ENCODE results near the gene ZSWIM4. TPM values are rescaled to one million over a fixed set of nuclear protein-coding genes. Genes with fewer than 3 reads are reported as not detected.
A peak's percentile ranks its signal among the peaks of the same experiment; 100 is the strongest.

The ZSWIM4 gene
- total RNA-seq, 6 donors from 2014 or later, result 7.3 to 22.6 (median 10.1) TPM

GRCh38 chr19:13823256-13823655, 28.0 kb downstream of the ZSWIM4 start:
- WGBS, 2 donors, result 63 to 65% methylated on average over 8 of the region's 8 CpGs

GRCh38 chr19:13823901-13824300, 28.7 kb downstream of the ZSWIM4 start:
- H3K27me3 ChIP-seq, result no peaks in the 10 kb centered on the region
- H3K9me3 ChIP-seq, result no peaks in the 10 kb centered on the region
- ATAC-seq (ENCODE audit: low FRiP score in 2 of 2) (no peak), DNase-seq (no peak)
- no peak overlapping the region for H3K4me3 ChIP-seq
- 89 to 90% methylated on average over 2 of the region's 2 CpGs for WGBS, 2 donors
- H3K36me3 ChIP-seq, result peaks cover 0 to 57% (median 7%) of the 10 kb centered on the region in 4 donors
- TF ChIP-seq EP300 (IDR thresholded peaks at IDR 0.05) (no peak), CTCF (IDR thresholded peaks at IDR 0.05) (no peak), POLR2AphosphoS5 (IDR thresholded peaks at IDR 0.05) (no peak), POLR2A (IDR thresholded peaks at IDR 0.05) (no peak)
- H3K27ac ChIP-seq, result no peak overlapping the region
- peaks cover 0 to 3% (median 0%) of the 10 kb centered on the region in 4 donors for H3K4me1 ChIP-seq

More at GRCh38 chr19:13823256-13823655, 28.0 kb downstream of the ZSWIM4 start:
- no peak overlapping the region for H3K27ac ChIP-seq
- no peaks in the 10 kb centered on the region for H3K9me3 ChIP-seq
- peaks cover 0 to 51% (median 7%) of the 10 kb centered on the region in 4 donors for H3K36me3 ChIP-seq
- H3K4me3 ChIP-seq, result no peak overlapping the region
- no peak for DNase-seq
- peaks cover 0 to 3% (median 0%) of the 10 kb centered on the region in 4 donors for H3K4me1 ChIP-seq
- no peaks in the 10 kb centered on the region for H3K27me3 ChIP-seq
- peak in 1 of 2 donors; percentile 22 for ATAC-seq (ENCODE audit: low FRiP score in 2 of 2)
- no peak for TF ChIP-seq POLR2A (IDR thresholded peaks at IDR 0.05)
- no peak for TF ChIP-seq CTCF (IDR thresholded peaks at IDR 0.05)
- TF ChIP-seq POLR2AphosphoS5 (IDR thresholded peaks at IDR 0.05), result no peak
- TF ChIP-seq EP300 (IDR thresholded peaks at IDR 0.05), result no peak

- H3K27me3 ChIP-seq, result no peaks in the 10 kb centered on the region
- TF ChIP-seq CTCF (IDR thresholded peaks at IDR 0.05) (no peak), POLR2A (IDR thresholded peaks at IDR 0.05) (no peak), EP300 (IDR thresholded peaks at IDR 0.05) (no peak)
- no peak overlapping the region for H3K27ac ChIP-seq
- no peaks in the 10 kb centered on the region for H3K9me3 ChIP-seq
- H3K4me1 ChIP-seq, result peaks cover 0 to 3% (median 0%) of the 10 kb centered on the region in 4 donors
- no peak overlapping the region for H3K4me3 ChIP-seq
- DNase-seq, result no peak
- H3K36me3 ChIP-seq, result peaks cover 0 to 59% (median 5%) of the 10 kb centered on the region in 4 donors
- ATAC-seq (ENCODE audit: low FRiP score in 2 of 2), result no peak
Observed at GRCh38 chr19:13824703-13825102, 29.5 kb downstream of the ZSWIM4 start.

- Histone ChIP-seq H3K4me3 (no peak overlapping the region), H3K27me3 (no peaks in the 10 kb centered on the region), H3K4me1 (peaks cover 0 to 3% (median 0%) of the 10 kb centered on the region in 4 donors), H3K36me3 (peaks cover 0 to 61% (median 11%) of the 10 kb centered on the region in 4 donors), H3K27ac (no peak overlapping the region), H3K9me3 (no peaks in the 10 kb centered on the region)
- ATAC-seq (ENCODE audit: low FRiP score in 2 of 2) (peak in 1 of 2 donors; percentile 53), DNase-seq (peak in 1 of 2 donors; percentile 81)
- WGBS, 2 donors, result 89 to 90% methylated on average over 22 to 25 of the region's 30 CpGs
- TF ChIP-seq CTCF (IDR thresholded peaks at IDR 0.05), result peak in 1 of 6 experiments; percentile 27
- TF ChIP-seq EP300 (IDR thresholded peaks at IDR 0.05), result no peak
- TF ChIP-seq POLR2AphosphoS5 (IDR thresholded peaks at IDR 0.05), result no peak
- TF ChIP-seq POLR2A (IDR thresholded peaks at IDR 0.05), result no peak
Observed at GRCh38 chr19:13825489-13826441, 30.5 kb downstream of the ZSWIM4 start.

All from upper lobe of left lung (tissue), 6 donors.